Measurements from ENCODE around the gene SPATA46. TPM values are rescaled to one million over a fixed set of nuclear protein-coding genes. Genes with fewer than 3 reads are reported as not detected.

SPATA46 gene
- total and polyA plus RNA-seq, 7 experiments from 2014 or later: not detected

DNA sequence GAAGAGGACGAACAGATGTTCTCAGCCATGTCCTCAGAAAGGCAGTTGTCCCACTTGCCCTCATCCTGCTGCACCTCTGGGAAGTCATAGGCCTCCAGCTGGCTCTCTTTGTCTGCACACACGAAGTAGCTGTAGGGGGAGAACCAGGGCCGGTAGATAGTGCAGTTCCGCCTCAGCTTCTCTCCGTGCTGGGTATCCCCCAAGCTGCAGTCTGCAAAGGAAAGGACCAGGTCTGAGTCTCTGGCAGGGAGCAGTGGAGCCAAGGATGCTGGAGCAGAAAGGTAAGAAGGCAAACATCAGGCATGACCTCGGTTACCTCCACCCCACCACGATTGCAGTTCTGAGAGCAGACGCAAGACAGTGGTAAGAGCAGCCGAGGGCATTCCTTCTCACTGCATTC lies 2.2 kb downstream of the SPATA46 start:
- CTCF ChIA-PET: no interaction called here
- H3K4me1 ChIP-seq (ENCODE audit: control insufficient read depth in 2 of 2, insufficient read depth in 2 of 2, low read length in 2 of 2): no peaks in the 10 kb centered on the region
- H3K27me3 ChIP-seq (ENCODE audit: control insufficient read depth in 2 of 2, insufficient read depth in 2 of 2, low read length in 2 of 2): no peaks in the 10 kb centered on the region
- intact Hi-C loops (cut with micrococcal nuclease): no loop called here
- POLR2A ChIA-PET: no interaction called here
- DNase-seq (no peak), ATAC-seq (no peak)
- no peak overlapping the region for H3K4me3 Mint-ChIP-seq
- no peak overlapping the region for H3K27ac Mint-ChIP-seq
- no peaks in the 10 kb centered on the region for H3K4me1 Mint-ChIP-seq
- no peaks in the 10 kb centered on the region for H3K36me3 Mint-ChIP-seq
- no peak overlapping the region for H3K27ac ChIP-seq (ENCODE audit: low read depth, low read length)
- no peaks in the 10 kb centered on the region for H3K9me3 ChIP-seq (ENCODE audit: control insufficient read depth in 2 of 3, low read length in 3 of 3)
- H3K9me3 Mint-ChIP-seq: no peaks in the 10 kb centered on the region
- H3K36me3 ChIP-seq (ENCODE audit: control insufficient read depth in 2 of 3, insufficient read depth in 3 of 3, low read length in 3 of 3): no peaks in the 10 kb centered on the region
- H3K27me3 Mint-ChIP-seq: peaks cover 0 to 2% (median 0%) of the 10 kb centered on the region in 5 donors
- no peak overlapping the region for H3K4me3 ChIP-seq (ENCODE audit: low read length)

DNA sequence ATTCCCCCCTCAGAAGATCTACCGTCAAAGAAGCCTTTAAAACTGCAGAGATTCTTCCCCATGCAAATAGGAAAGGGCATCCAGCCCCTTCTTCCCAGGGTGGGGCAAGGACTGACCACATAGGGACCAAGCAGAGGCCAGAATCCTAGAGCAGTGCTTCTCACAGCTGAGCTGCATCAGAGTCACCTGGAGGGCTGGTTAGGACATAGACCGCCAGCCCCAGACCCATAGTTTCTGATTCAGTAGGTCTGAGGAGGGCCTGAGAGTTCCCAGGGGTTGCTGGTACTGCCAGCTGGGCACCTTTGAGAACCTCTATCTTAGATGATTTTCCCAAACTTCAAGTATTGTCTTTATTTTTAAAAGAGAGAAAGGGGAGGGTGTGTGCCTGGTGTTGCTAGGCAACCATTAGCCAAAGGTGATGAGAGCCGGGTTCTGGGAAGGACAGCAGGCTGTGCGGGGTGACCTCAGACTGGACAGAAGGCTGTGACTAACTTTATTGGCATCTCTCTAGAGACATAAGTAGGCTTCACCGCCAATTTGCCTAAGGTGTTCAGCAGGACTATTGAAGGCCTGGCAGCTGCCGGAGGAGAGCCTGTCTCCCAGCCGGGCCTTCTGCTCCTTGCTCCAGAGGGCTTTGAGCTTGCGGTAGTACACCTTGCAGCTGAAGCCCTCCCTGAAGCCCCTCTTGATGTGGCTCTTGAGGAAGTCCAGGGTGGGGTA lies 3.0 kb downstream of the SPATA46 start:
- Mint-ChIP-seq H3K27me3 (peaks cover 0 to 2% (median 0%) of the 10 kb centered on the region in 5 donors), H3K9me3 (no peaks in the 10 kb centered on the region), H3K4me3 (no peak overlapping the region), H3K4me1 (no peaks in the 10 kb centered on the region), H3K27ac (no peak overlapping the region), H3K36me3 (no peaks in the 10 kb centered on the region)
- CTCF ChIA-PET: no interaction called here
- no peak overlapping the region for H3K27ac ChIP-seq (ENCODE audit: low read depth, low read length)
- H3K36me3 ChIP-seq (ENCODE audit: control insufficient read depth in 2 of 3, insufficient read depth in 3 of 3, low read length in 3 of 3): no peaks in the 10 kb centered on the region
- no peaks in the 10 kb centered on the region for H3K27me3 ChIP-seq (ENCODE audit: control insufficient read depth in 2 of 2, insufficient read depth in 2 of 2, low read length in 2 of 2)
- no peaks in the 10 kb centered on the region for H3K4me1 ChIP-seq (ENCODE audit: control insufficient read depth in 2 of 2, insufficient read depth in 2 of 2, low read length in 2 of 2)
- intact Hi-C loops (cut with micrococcal nuclease): no loop called here
- POLR2A ChIA-PET: no interaction called here
- H3K9me3 ChIP-seq (ENCODE audit: control insufficient read depth in 2 of 3, low read length in 3 of 3): no peaks in the 10 kb centered on the region
- no peak for DNase-seq
- H3K4me3 ChIP-seq (ENCODE audit: low read length): no peak overlapping the region
- no peak for ATAC-seq

DNA sequence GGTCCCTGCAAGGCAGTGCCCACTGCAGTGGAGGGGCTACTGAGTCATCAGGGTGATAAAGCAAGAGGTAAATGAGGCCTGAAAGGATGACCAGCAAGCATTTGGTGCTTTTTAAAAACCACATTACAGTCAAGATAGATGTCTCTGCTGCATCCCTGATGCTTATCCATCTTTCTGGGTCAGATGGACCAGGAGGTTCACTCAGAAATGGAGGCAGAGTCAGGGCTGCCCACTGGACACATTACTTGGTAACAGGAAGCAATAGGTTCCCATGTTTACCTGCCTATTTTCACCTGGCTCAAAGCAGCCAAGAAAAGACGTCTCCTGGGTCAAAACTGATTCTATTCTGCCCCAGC lies 3.6 kb downstream of the SPATA46 start:
- no peaks in the 10 kb centered on the region for H3K9me3 ChIP-seq (ENCODE audit: control insufficient read depth in 2 of 3, low read length in 3 of 3)
- no peaks in the 10 kb centered on the region for H3K27me3 ChIP-seq (ENCODE audit: control insufficient read depth in 2 of 2, insufficient read depth in 2 of 2, low read length in 2 of 2)
- ATAC-seq: no peak
- intact Hi-C loops (cut with micrococcal nuclease): no loop called here
- H3K4me1 ChIP-seq (ENCODE audit: control insufficient read depth in 2 of 2, insufficient read depth in 2 of 2, low read length in 2 of 2): no peaks in the 10 kb centered on the region
- POLR2A ChIA-PET: no interaction called here
- no peaks in the 10 kb centered on the region for H3K36me3 ChIP-seq (ENCODE audit: control insufficient read depth in 2 of 3, insufficient read depth in 3 of 3, low read length in 3 of 3)
- DNase-seq: no peak
- CTCF ChIA-PET: no interaction called here
- no peak overlapping the region for H3K4me3 ChIP-seq (ENCODE audit: low read length)
- Mint-ChIP-seq H3K36me3 (no peaks in the 10 kb centered on the region), H3K4me1 (no peaks in the 10 kb centered on the region), H3K27ac (no peak overlapping the region), H3K27me3 (peaks cover 0 to 2% (median 0%) of the 10 kb centered on the region in 5 donors), H3K9me3 (no peaks in the 10 kb centered on the region), H3K4me3 (no peak overlapping the region)
- H3K27ac ChIP-seq (ENCODE audit: low read depth, low read length): no peak overlapping the region

DNA sequence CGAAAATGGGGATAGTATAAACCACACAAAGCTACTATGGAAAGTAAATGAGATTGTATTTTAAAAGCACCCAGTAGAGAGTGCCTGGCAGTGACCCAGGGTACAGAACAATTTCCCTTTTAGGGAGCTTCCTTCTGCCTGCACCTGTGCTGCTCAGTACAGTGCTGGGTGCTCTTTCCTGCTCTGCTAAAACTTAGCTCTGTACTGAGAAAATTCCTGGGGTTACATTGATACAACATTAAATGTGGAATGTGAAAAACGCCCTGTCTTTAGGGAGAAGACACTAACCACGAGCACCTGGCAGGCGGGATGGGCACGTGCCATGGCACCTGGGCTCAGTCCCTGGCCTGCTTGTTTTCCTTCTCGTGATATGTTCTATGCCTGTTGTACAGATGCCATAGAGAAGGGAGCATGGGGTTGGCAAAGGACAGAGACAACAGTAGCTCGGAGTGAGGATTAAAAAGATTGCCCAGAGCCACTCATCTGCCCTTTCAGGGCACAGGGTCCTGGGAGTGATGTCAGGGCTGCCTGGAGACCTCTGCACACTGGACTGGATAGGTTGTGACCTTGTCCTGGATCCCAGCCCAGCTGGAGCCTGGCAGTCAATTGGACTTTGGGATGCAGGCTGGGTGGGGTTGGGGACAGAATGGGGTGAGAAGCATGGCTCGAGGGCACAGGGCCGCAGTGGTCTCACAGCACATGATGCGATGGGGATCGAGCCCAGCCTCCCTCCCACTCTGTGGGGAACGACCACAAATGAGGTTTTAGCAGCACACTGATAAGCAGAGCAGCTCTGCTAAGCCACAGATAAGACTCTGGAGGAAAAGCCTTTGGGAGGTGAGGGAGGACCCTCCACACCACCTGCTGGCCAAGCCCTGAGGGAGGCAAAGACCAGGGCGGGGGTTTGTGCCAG lies 4.2 kb downstream of the SPATA46 start:
- H3K4me3 Mint-ChIP-seq: no peak overlapping the region
- H3K4me1 Mint-ChIP-seq: no peaks in the 10 kb centered on the region
- H3K36me3 Mint-ChIP-seq: no peaks in the 10 kb centered on the region
- peaks cover 0 to 2% (median 0%) of the 10 kb centered on the region in 5 donors for H3K27me3 Mint-ChIP-seq
- DNase-seq: no peak
- no peaks in the 10 kb centered on the region for H3K36me3 ChIP-seq (ENCODE audit: control insufficient read depth in 2 of 3, insufficient read depth in 3 of 3, low read length in 3 of 3)
- ChIA-PET CTCF (no interaction called here), POLR2A (no interaction called here)
- no peaks in the 10 kb centered on the region for H3K9me3 Mint-ChIP-seq
- H3K27ac ChIP-seq (ENCODE audit: low read depth, low read length): no peak overlapping the region
- intact Hi-C loops (cut with micrococcal nuclease): no loop called here
- H3K9me3 ChIP-seq (ENCODE audit: control insufficient read depth in 2 of 3, low read length in 3 of 3): no peaks in the 10 kb centered on the region
- H3K4me1 ChIP-seq (ENCODE audit: control insufficient read depth in 2 of 2, insufficient read depth in 2 of 2, low read length in 2 of 2): no peaks in the 10 kb centered on the region
- ATAC-seq: peak; percentile 31
- H3K4me3 ChIP-seq (ENCODE audit: low read length): no peak overlapping the region
- no peaks in the 10 kb centered on the region for H3K27me3 ChIP-seq (ENCODE audit: control insufficient read depth in 2 of 2, insufficient read depth in 2 of 2, low read length in 2 of 2)
- H3K27ac Mint-ChIP-seq: no peak overlapping the region

DNA sequence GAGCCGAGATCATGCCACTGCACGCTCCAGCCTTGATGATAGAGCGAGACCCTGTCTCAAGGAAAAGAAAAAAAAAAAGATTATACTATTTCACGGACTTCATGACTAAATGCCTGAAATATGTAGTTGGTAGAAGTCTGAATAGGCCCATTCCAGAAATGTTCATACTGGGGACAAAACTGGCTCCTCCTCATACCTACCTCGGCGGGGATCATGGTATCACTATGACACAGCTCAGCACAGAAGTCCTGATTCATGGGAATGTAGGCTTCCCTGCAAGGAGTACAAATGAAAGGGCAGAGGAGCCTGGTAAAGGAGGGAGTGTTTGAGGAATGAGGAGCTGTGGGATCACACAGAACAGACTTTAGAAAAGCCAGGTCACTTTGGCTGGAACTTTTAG lies 5.0 kb downstream of the SPATA46 start:
- DNase-seq (no peak), ATAC-seq (no peak)
- Mint-ChIP-seq H3K27me3 (peaks cover 0 to 2% (median 0%) of the 10 kb centered on the region in 5 donors), H3K27ac (no peak overlapping the region), H3K36me3 (no peaks in the 10 kb centered on the region), H3K9me3 (no peaks in the 10 kb centered on the region), H3K4me3 (no peak overlapping the region), H3K4me1 (no peaks in the 10 kb centered on the region)
- H3K27me3 ChIP-seq (ENCODE audit: control insufficient read depth in 2 of 2, insufficient read depth in 2 of 2, low read length in 2 of 2): no peaks in the 10 kb centered on the region
- H3K4me3 ChIP-seq (ENCODE audit: low read length): no peak overlapping the region
- H3K4me1 ChIP-seq (ENCODE audit: control insufficient read depth in 2 of 2, insufficient read depth in 2 of 2, low read length in 2 of 2): no peaks in the 10 kb centered on the region
- no peaks in the 10 kb centered on the region for H3K36me3 ChIP-seq (ENCODE audit: control insufficient read depth in 2 of 3, insufficient read depth in 3 of 3, low read length in 3 of 3)
- intact Hi-C loops (cut with micrococcal nuclease): no loop called here
- no peaks in the 10 kb centered on the region for H3K9me3 ChIP-seq (ENCODE audit: control insufficient read depth in 2 of 3, low read length in 3 of 3)
- H3K27ac ChIP-seq (ENCODE audit: low read depth, low read length): no peak overlapping the region
- POLR2A ChIA-PET: no interaction called here
- CTCF ChIA-PET: no interaction called here

DNA sequence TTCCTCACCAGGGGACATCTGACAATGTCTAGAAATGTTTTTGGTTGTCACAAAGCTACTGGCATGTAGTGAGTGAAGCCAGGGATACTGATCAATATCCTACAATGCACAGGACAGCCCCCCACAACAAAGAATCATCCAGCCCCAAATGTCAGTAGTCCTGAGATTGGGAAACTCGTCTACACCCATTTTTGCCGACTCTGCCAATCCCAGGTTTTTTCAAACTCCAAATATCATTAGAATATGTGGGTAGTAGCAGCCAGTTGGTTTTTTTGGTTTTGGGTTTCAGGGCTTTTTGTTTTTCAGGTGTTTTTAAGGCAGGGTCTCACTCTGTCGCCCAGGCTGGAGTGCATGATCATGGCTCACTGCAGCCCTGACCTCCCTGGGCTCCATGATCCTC lies 5.9 kb downstream of the SPATA46 start:
- Mint-ChIP-seq H3K4me3 (no peak overlapping the region), H3K4me1 (no peaks in the 10 kb centered on the region), H3K27ac (no peak overlapping the region), H3K27me3 (peaks cover 0 to 2% (median 0%) of the 10 kb centered on the region in 5 donors), H3K9me3 (no peaks in the 10 kb centered on the region), H3K36me3 (no peaks in the 10 kb centered on the region)
- intact Hi-C loops (cut with micrococcal nuclease): no loop called here
- Histone ChIP-seq H3K4me3 (ENCODE audit: low read length) (no peak overlapping the region), H3K4me1 (ENCODE audit: control insufficient read depth in 2 of 2, insufficient read depth in 2 of 2, low read length in 2 of 2) (no peaks in the 10 kb centered on the region), H3K9me3 (ENCODE audit: control insufficient read depth in 2 of 3, low read length in 3 of 3) (no peaks in the 10 kb centered on the region), H3K27ac (ENCODE audit: low read depth, low read length) (no peak overlapping the region), H3K27me3 (ENCODE audit: control insufficient read depth in 2 of 2, insufficient read depth in 2 of 2, low read length in 2 of 2) (no peaks in the 10 kb centered on the region), H3K36me3 (ENCODE audit: control insufficient read depth in 2 of 3, insufficient read depth in 3 of 3, low read length in 3 of 3) (no peaks in the 10 kb centered on the region)
- no peak for ATAC-seq
- DNase-seq: no peak
- ChIA-PET POLR2A (no interaction called here), CTCF (interaction anchor here (0.6 kb wide), 1 partner anchor 15 kb away, joined by 3 read pairs; no protein-coding TSS in a partner anchor)

DNA sequence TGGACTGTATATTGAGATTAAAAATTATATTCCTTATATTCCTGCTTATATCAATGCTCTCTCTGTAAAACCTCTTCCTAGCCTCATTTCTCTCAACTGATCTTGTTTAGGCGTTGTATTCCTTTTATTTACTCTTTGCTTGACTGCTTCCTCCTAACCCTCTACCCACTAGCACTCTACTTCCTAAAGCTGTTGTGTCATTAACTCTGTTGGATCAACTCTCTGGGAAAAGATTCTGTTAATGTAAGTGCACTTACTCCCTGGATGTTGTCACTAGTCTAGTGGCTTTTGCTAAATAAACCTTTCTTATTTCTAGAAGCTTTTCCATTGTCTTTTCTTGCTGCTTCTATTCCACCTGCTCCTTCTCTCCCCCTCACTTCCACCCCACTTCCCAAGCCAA lies 6.5 kb downstream of the SPATA46 start:
- H3K9me3 ChIP-seq (ENCODE audit: control insufficient read depth in 2 of 3, low read length in 3 of 3): no peaks in the 10 kb centered on the region
- H3K27me3 ChIP-seq (ENCODE audit: control insufficient read depth in 2 of 2, insufficient read depth in 2 of 2, low read length in 2 of 2): no peaks in the 10 kb centered on the region
- CTCF ChIA-PET: no interaction called here
- Mint-ChIP-seq H3K4me1 (no peaks in the 10 kb centered on the region), H3K27me3 (peaks cover 0 to 2% (median 0%) of the 10 kb centered on the region in 5 donors), H3K9me3 (no peaks in the 10 kb centered on the region), H3K4me3 (no peak overlapping the region), H3K36me3 (no peaks in the 10 kb centered on the region), H3K27ac (no peak overlapping the region)
- no peaks in the 10 kb centered on the region for H3K4me1 ChIP-seq (ENCODE audit: control insufficient read depth in 2 of 2, insufficient read depth in 2 of 2, low read length in 2 of 2)
- ATAC-seq (no peak), DNase-seq (no peak)
- intact Hi-C loops (cut with micrococcal nuclease): no loop called here
- H3K4me3 ChIP-seq (ENCODE audit: low read length): no peak overlapping the region
- H3K27ac ChIP-seq (ENCODE audit: low read depth, low read length): no peak overlapping the region
- POLR2A ChIA-PET: no interaction called here
- no peaks in the 10 kb centered on the region for H3K36me3 ChIP-seq (ENCODE audit: control insufficient read depth in 2 of 3, insufficient read depth in 3 of 3, low read length in 3 of 3)
